K562 (cell line): ENCODE data around the gene TMEM132D. TPM values are rescaled to one million over a fixed set of nuclear protein-coding genes. Genes with fewer than 3 reads are reported as not detected.

ENCODE experiments used
- ATAC-seq: fragments of 200-7000 bp; cut with Tn5 transposase; 3 replicates; pipeline ENCODE4 v1.9.1; 2020; ENCODE audit warnings: moderate library complexity
- BruUV-seq: library from RNA; stranded (reverse); fragments of 400-500 nt; replicated peaks from 2 replicates; lab custom pipeline; 2021; lab: Mats Ljungman, UMichigan
- CTCF ChIA-PET: fragments of 300-600 bp; formaldehyde crosslinking; extraction: SDS; loops from one replicate; lab custom pipeline; 2021; ENCODE audit warnings: low intra/inter-chr PET ratio; lab: Yijun Ruan, JAX
- POLR2A ChIA-PET: fragments of 300-600, 350-650 bp; sonication (Branson Sonifier 250); formaldehyde crosslinking; extraction: SDS; loops from one replicate; lab custom pipeline; 2021; ENCODE audit warnings: antibody characterized with exemption, inconsistent platforms; lab: Yijun Ruan, JAX
- DNase-seq, 4 experiments: peaks; one replicate each; pipeline versions ENCODE4 v3.0.0 to v3.0.0-alpha.2; 2011 to 2018; ENCODE audit warnings: low spot score in 3 of 4, mixed read lengths in 3 of 4; ENCODE audit errors: extremely low read depth in 1 of 4
- FAIRE-seq: peaks from 2 replicates; lab custom pipeline; 2011; peaks lifted over from hg19 to GRCh38; lab: Jason Lieb, UNC
- H2AFZ ChIP-seq: 2 replicates; pipeline ENCODE4 v1.6.0; 2011; ENCODE audit warnings: low read depth, low read length, control low read depth, inconsistent platforms
- H3K27ac ChIP-seq: fragments of 200-600 bp; 3 replicates; pipeline ENCODE4 v1.8.0; 2011; ENCODE audit warnings: low read depth, mild to moderate bottlenecking, control low read depth, inconsistent platforms, low read length, moderate library complexity, mixed read lengths; ENCODE audit errors: extremely low read depth
- H3K27me3 ChIP-seq, 2 experiments: fragments of 300-600 bp in 1 of 2; 2 replicates in 1 of 2; 3 replicates in 1 of 2; pipeline versions ENCODE4 v1.6.0 to v1.8.0; 2011; ENCODE audit warnings: inconsistent platforms in 2 of 2, low read length in 2 of 2, mild to moderate bottlenecking in 1 of 2, mixed read lengths in 1 of 2, moderate library complexity in 1 of 2; ENCODE audit not compliant: control insufficient read depth in 2 of 2, insufficient read depth in 2 of 2
- H3K36me3 ChIP-seq: fragments of 300-600 bp; 3 replicates; pipeline ENCODE4 v1.8.0; 2011; ENCODE audit warnings: mild to moderate bottlenecking, low read length, inconsistent platforms; ENCODE audit not compliant: control insufficient read depth, insufficient read depth
- H3K4me1 ChIP-seq, 2 experiments: fragments of 200-600 bp in 1 of 2; replicated peaks in 1 of 2; 2 replicates in 1 of 2; 3 replicates in 1 of 2; pipeline versions ENCODE4 v1.5.1 to v1.8.0; 2011; ENCODE audit warnings: inconsistent platforms in 2 of 2, low read length in 2 of 2, mild to moderate bottlenecking in 1 of 2, mixed read lengths in 1 of 2, moderate library complexity in 1 of 2; ENCODE audit not compliant: control insufficient read depth in 2 of 2, insufficient read depth in 2 of 2
- H3K4me2 ChIP-seq: 2 replicates; pipeline ENCODE4 v1.6.1; 2011; ENCODE audit warnings: low read length, control low read depth, inconsistent platforms, mixed read lengths; ENCODE audit not compliant: insufficient read depth
- H3K4me3 ChIP-seq: fragments of 200-600 bp; sonication (generic), shearing (Covaris generic); 2 replicates; pipeline ENCODE4 v1.5.1; 2016; ENCODE audit warnings: control low read depth, inconsistent platforms
- H3K79me2 ChIP-seq: fragments of 200-600 bp; 3 replicates; pipeline ENCODE4 v1.8.0; 2011; ENCODE audit warnings: low read length, inconsistent platforms; ENCODE audit not compliant: control insufficient read depth, insufficient read depth
- H3K9ac ChIP-seq, 2 experiments: 2 replicates each; pipeline versions ENCODE4 v1.6.0 to v1.6.1; 2011; ENCODE audit warnings: low read depth in 2 of 2, low read length in 2 of 2, control low read depth in 1 of 2, inconsistent platforms in 1 of 2, mild to moderate bottlenecking in 1 of 2, mixed read lengths in 1 of 2; ENCODE audit not compliant: insufficient read depth in 1 of 2
- H3K9me1 ChIP-seq: one replicate; pipeline ENCODE4 v1.6.0; 2011; ENCODE audit warnings: inconsistent platforms, mild to moderate bottlenecking, low read length, moderate library complexity; ENCODE audit not compliant: control insufficient read depth, insufficient read depth
- H3K9me3 ChIP-seq: replicated peaks from 2 replicates; pipeline ENCODE4 v1.5.1; 2011; ENCODE audit warnings: low read depth, low read length, inconsistent platforms; ENCODE audit not compliant: control insufficient read depth, insufficient read depth
- H4K20me1 ChIP-seq: replicated peaks from 2 replicates; pipeline ENCODE4 v1.6.1; 2011; ENCODE audit warnings: low read length, inconsistent platforms, mixed read lengths; ENCODE audit not compliant: control insufficient read depth, insufficient read depth
- BRCA1 ChIP-seq, 2 experiments: fragments of 450-650 bp in 1 of 2; sonication (generic) in 1 of 2; formaldehyde crosslinking in 1 of 2; IDR thresholded peaks; 2 replicates each; pipeline versions ENCODE4 v1.5.0 to v1.6.1; 2017 to 2020; ENCODE audit warnings: mild to moderate bottlenecking in 1 of 2, missing genetic modification reagents in 1 of 2
- CEBPB ChIP-seq: fragments of 450-650 bp; IDR thresholded peaks from 2 replicates; pipeline ENCODE4 v1.6.1; 2016; ENCODE audit warnings: missing genetic modification characterization, missing compliant biosample characterization
- HCFC1 ChIP-seq: IDR thresholded peaks from 2 replicates; pipeline ENCODE4 v1.6.1; 2012; ENCODE audit warnings: low read depth, low read length, improper control_type of control experiment
- HSF4 ChIP-seq: fragments of 250-450 bp; sonication (Bioruptor Pico); IDR thresholded peaks from 2 replicates; pipeline ENCODE4 v2.1.2; 2022; ENCODE audit warnings: mild to moderate bottlenecking, moderate library complexity, borderline replicate concordance
- JUNB ChIP-seq: fragments of 450-650 bp; formaldehyde crosslinking; conservative IDR thresholded peaks from 2 replicates; pipeline ENCODE4 v1.4.0; 2020; ENCODE audit warnings: mild to moderate bottlenecking
- SAFB2 ChIP-seq: fragments of 200-400 bp; formaldehyde crosslinking; IDR thresholded peaks from 2 replicates; pipeline ENCODE4 v1.6.1; 2018; ENCODE audit warnings: borderline replicate concordance, low read length, low read depth, moderate library complexity; ENCODE audit not compliant: severe bottlenecking
- STAG1 ChIP-seq: sonication (generic); formaldehyde crosslinking; IDR thresholded peaks from 2 replicates; pipeline ENCODE4 v1.5.0; 2020; ENCODE audit warnings: missing genetic modification reagents, borderline replicate concordance
- ZSCAN29 ChIP-seq: fragments of 450-650 bp; IDR thresholded peaks from 2 replicates; pipeline ENCODE4 v1.6.1; 2017
- WGBS: fragments of 100-300 bp; shearing (Covaris generic); methylation state at CpG from one replicate; pipeline ENCODE4 v1.1.6; 2016; ENCODE audit warnings: low coverage, mixed read lengths; ENCODE audit not compliant: insufficient coverage; ENCODE audit errors: missing lambda C conversion rate; 5-methylcytosine and 5-hydroxymethylcytosine counted together
- in situ Hi-C: fragments of 300-500 bp; cut with MboI; formaldehyde crosslinking; loops from 4 replicates; pipeline ENCODE4 v1.15.0; 2018; ENCODE audit warnings: inconsistent platforms, mixed read lengths
- intact Hi-C: fragments of 100-400 bp; cut with micrococcal nuclease; formaldehyde crosslinking; loops from 2 replicates; pipeline ENCODE4 v1.14.2; 2022
- polyA plus RNA-seq, 8 experiments: library from polyadenylated mRNA; depleted of rRNA in 4 of 8; stranded (reverse) in 5 of 8; unstranded in 3 of 8; fragments of >200 nt; fragmentation: Nextera tagmentation in 2 of 8; fragmentation: Illumina TruSeq in 1 of 8; extraction: Ambion mirVana in 2 of 8; extraction: Trizol in 1 of 8; gene quantifications; 2 replicates each; pipeline versions ENCODE4 v1.2.1 to v1.2.3, GENCODE V29; 2011 to 2014; ENCODE audit warnings: inconsistent platforms in 1 of 8, missing spikeins in 1 of 8
- total RNA-seq, 7 experiments: library from RNA; depleted of rRNA in 6 of 7; stranded (reverse); fragments of >200 nt in 6 of 7; fragmentation: Illumina TruSeq in 2 of 7; extraction: Trizol in 2 of 7; gene quantifications; 2 replicates each; pipeline versions ENCODE4 v1.2.1 to v1.2.3, GENCODE V29; 2011 to 2021; ENCODE audit warnings: low replicate concordance in 1 of 7
- TF ChIP-seq, protein P1 (sequence below): IDR thresholded peaks from 3 replicates; pipeline ENCODE4 v1.6.1; 2011; ENCODE audit warnings: borderline replicate concordance, mild to moderate bottlenecking; ENCODE audit not compliant: insufficient read length, insufficient read depth
- TF ChIP-seq, protein P2 (sequence below): fragments of 150-350 bp; IDR thresholded peaks from 2 replicates; pipeline ENCODE4 v1.6.1; 2014; ENCODE audit warnings: low read depth, mild to moderate bottlenecking, low read length, borderline replicate concordance
- TF ChIP-seq, protein P3 (sequence below): fragments of 200-400 bp; formaldehyde crosslinking; IDR thresholded peaks from 2 replicates; pipeline ENCODE4 v1.6.1; 2017; ENCODE audit warnings: mild to moderate bottlenecking, low read depth, low read length, moderate library complexity
- TF ChIP-seq, protein P4 (sequence below): conservative IDR thresholded peaks from 2 replicates; pipeline ENCODE4 v1.6.1; 2011; ENCODE audit warnings: low read depth, mild to moderate bottlenecking, low read length; ENCODE audit not compliant: control insufficient read depth

TMEM132D gene
- total and polyA plus RNA-seq, 9 of the 15 experiments (the other 6 are each of a cell fraction or from before 2014, with no cell fraction given): not detected

DNA sequence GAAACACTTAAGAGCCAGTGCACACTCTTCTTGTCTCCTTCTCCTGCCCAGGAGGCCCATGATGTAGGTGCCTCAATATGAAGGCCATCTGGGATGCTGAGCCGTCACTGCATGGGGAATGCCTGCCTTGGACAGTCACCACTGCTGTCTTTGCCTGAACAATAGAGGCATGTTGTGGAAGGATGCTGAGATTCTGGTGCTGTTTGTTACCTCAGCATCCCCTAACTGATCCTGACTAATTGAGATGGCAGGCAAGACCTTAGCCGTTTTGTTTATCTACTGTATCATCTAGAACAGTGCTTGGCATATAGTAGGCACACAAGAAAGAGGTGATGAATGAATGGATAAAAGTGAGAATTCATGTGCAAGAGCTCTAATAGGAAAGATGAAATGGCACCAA is 797.1 kb downstream of the TMEM132D start (continued):
- TF ChIP-seq BRCA1 (IDR thresholded peaks at IDR 0.05) (no peak), BRCA1 (CRISPR knock-in tag; IDR thresholded peaks at IDR 0.05) (no peak), HSF4 (CRISPR knock-in tag) (no peak)
- TF ChIP-seq, all 486 proteins: peak for 1

DNA sequence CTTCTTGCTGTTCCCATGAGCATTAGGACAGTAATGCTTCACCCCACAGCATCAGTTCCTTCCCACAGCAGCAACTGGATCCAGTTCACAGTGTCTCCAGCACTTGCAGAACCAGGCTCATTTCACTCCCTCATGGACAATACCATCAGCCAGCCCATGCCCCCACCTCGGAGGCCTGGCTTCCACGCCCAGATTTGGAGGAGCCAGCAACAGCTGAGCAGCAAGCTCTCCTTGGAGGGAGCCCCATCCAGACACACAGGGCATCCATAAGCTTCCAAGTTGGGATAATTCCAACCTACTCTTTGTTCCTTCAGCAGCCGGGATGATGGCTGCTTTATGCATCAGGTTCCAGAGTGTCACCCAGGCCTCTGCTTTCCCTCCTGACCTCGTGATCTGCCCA is 800.6 kb downstream of the TMEM132D start:
- no peak overlapping the region for H3K4me2 ChIP-seq
- no peaks in the 10 kb centered on the region for H3K9me1 ChIP-seq
- BruUV-seq: no TSS peak
- ATAC-seq: no peak
- H3K4me3 ChIP-seq: no peak overlapping the region
- H4K20me1 ChIP-seq: no peaks in the 10 kb centered on the region
- no peak for FAIRE-seq
- ChIA-PET POLR2A (no interaction called here), CTCF (no interaction called here)
- H3K36me3 ChIP-seq: no peaks in the 10 kb centered on the region
- DNase-seq: no peak
- peaks cover 7 to 19% of the 10 kb centered on the region in 2 experiments; a peak in 3 of 5 replicates for H3K27me3 ChIP-seq
- no peak overlapping the region for H3K27ac ChIP-seq
- H3K9ac ChIP-seq: no peak overlapping the region
- in situ Hi-C loops (no loop called here), intact Hi-C loops (no loop called here)
- 4% methylated on average over 3 of the region's 4 CpGs for WGBS
- H2AFZ ChIP-seq: no peak overlapping the region
- no peaks in the 10 kb centered on the region for H3K79me2 ChIP-seq
- H3K9me3 ChIP-seq: no peaks in the 10 kb centered on the region
- no peaks in the 10 kb centered on the region for H3K4me1 ChIP-seq
- no peak for TF ChIP-seq ZSCAN29
- TF ChIP-seq, protein P1, sequence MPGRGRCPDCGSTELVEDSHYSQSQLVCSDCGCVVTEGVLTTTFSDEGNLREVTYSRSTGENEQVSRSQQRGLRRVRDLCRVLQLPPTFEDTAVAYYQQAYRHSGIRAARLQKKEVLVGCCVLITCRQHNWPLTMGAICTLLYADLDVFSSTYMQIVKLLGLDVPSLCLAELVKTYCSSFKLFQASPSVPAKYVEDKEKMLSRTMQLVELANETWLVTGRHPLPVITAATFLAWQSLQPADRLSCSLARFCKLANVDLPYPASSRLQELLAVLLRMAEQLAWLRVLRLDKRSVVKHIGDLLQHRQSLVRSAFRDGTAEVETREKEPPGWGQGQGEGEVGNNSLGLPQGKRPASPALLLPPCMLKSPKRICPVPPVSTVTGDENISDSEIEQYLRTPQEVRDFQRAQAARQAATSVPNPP: no peak
- no peak for TF ChIP-seq STAG1 (CRISPR knock-in tag)
- TF ChIP-seq, protein P2, sequence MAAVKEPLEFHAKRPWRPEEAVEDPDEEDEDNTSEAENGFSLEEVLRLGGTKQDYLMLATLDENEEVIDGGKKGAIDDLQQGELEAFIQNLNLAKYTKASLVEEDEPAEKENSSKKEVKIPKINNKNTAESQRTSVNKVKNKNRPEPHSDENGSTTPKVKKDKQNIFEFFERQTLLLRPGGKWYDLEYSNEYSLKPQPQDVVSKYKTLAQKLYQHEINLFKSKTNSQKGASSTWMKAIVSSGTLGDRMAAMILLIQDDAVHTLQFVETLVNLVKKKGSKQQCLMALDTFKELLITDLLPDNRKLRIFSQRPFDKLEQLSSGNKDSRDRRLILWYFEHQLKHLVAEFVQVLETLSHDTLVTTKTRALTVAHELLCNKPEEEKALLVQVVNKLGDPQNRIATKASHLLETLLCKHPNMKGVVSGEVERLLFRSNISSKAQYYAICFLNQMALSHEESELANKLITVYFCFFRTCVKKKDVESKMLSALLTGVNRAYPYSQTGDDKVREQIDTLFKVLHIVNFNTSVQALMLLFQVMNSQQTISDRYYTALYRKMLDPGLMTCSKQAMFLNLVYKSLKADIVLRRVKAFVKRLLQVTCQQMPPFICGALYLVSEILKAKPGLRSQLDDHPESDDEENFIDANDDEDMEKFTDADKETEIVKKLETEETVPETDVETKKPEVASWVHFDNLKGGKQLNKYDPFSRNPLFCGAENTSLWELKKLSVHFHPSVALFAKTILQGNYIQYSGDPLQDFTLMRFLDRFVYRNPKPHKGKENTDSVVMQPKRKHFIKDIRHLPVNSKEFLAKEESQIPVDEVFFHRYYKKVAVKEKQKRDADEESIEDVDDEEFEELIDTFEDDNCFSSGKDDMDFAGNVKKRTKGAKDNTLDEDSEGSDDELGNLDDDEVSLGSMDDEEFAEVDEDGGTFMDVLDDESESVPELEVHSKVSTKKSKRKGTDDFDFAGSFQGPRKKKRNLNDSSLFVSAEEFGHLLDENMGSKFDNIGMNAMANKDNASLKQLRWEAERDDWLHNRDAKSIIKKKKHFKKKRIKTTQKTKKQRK: no peak
- no peak for TF ChIP-seq HCFC1
- TF ChIP-seq, protein P3, sequence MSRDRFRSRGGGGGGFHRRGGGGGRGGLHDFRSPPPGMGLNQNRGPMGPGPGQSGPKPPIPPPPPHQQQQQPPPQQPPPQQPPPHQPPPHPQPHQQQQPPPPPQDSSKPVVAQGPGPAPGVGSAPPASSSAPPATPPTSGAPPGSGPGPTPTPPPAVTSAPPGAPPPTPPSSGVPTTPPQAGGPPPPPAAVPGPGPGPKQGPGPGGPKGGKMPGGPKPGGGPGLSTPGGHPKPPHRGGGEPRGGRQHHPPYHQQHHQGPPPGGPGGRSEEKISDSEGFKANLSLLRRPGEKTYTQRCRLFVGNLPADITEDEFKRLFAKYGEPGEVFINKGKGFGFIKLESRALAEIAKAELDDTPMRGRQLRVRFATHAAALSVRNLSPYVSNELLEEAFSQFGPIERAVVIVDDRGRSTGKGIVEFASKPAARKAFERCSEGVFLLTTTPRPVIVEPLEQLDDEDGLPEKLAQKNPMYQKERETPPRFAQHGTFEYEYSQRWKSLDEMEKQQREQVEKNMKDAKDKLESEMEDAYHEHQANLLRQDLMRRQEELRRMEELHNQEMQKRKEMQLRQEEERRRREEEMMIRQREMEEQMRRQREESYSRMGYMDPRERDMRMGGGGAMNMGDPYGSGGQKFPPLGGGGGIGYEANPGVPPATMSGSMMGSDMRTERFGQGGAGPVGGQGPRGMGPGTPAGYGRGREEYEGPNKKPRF: no peak
- no peak for TF ChIP-seq CEBPB (tag)
- TF ChIP-seq, protein P4, sequence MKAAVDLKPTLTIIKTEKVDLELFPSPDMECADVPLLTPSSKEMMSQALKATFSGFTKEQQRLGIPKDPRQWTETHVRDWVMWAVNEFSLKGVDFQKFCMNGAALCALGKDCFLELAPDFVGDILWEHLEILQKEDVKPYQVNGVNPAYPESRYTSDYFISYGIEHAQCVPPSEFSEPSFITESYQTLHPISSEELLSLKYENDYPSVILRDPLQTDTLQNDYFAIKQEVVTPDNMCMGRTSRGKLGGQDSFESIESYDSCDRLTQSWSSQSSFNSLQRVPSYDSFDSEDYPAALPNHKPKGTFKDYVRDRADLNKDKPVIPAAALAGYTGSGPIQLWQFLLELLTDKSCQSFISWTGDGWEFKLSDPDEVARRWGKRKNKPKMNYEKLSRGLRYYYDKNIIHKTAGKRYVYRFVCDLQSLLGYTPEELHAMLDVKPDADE: no peak
- no peak for TF ChIP-seq SAFB2
- TF ChIP-seq JUNB: no peak
